GM12892 (cell line): ENCODE results near the gene CD300LG.

Source experiments
- POLR2A ChIP-seq: IDR thresholded peaks from 2 replicates; pipeline ENCODE4 v1.6.1; 2011; ENCODE audit warnings: low read depth, low read length, control low read depth
- POLR2AphosphoS5 ChIP-seq: IDR thresholded peaks from 2 replicates; pipeline ENCODE4 v1.6.1; 2011; ENCODE audit warnings: low read depth, low read length, control low read depth
- TAF1 ChIP-seq: IDR thresholded peaks from 2 replicates; pipeline ENCODE4 v1.6.1; 2011; ENCODE audit warnings: low read depth, mild to moderate bottlenecking, control low read depth, low read length, borderline replicate concordance

- TF ChIP-seq POLR2AphosphoS5: no peak
- no peak for TF ChIP-seq POLR2A
- TF ChIP-seq TAF1: no peak
Observed at GRCh38 chr17:43840814-43841213, 6.2 kb upstream of the CD300LG start.
